Measurements from ENCODE around the gene NCOR2.

Gene NCOR2

GRCh38 chr12:124566997-124567672 lies at the start of gene NCOR2:
TSS of gene NCOR2 (minus strand) at chr12:124567612. CDS start at chr12:124495251, 72,361 bp downstream.
- peak; percentile 37 for DNase-seq (ENCODE audit: extremely low spot score)
- ChIA-PET POLR2A (interaction anchor here (1.1 kb wide), 1 partner anchor 48 kb away, joined by 3 read pairs; no protein-coding TSS in a partner anchor), CTCF (no interaction called here)

GRCh38 chr12:124616394-124617221 lies 49.2 kb upstream of the NCOR2 start:
- POLR2A ChIA-PET = no interaction called here

More at GRCh38 chr12:124566997-124567672, at the start of gene NCOR2:
- TF ChIP-seq BHLHE40 (IDR thresholded peaks at IDR 0.05; ENCODE audit: borderline replicate concordance) = no peak
- 0 out of 2 replicates have a peak, but pooled peaks have one; percentile 16 for TF ChIP-seq ARNT (IDR thresholded peaks at IDR 0.05)

DNA sequence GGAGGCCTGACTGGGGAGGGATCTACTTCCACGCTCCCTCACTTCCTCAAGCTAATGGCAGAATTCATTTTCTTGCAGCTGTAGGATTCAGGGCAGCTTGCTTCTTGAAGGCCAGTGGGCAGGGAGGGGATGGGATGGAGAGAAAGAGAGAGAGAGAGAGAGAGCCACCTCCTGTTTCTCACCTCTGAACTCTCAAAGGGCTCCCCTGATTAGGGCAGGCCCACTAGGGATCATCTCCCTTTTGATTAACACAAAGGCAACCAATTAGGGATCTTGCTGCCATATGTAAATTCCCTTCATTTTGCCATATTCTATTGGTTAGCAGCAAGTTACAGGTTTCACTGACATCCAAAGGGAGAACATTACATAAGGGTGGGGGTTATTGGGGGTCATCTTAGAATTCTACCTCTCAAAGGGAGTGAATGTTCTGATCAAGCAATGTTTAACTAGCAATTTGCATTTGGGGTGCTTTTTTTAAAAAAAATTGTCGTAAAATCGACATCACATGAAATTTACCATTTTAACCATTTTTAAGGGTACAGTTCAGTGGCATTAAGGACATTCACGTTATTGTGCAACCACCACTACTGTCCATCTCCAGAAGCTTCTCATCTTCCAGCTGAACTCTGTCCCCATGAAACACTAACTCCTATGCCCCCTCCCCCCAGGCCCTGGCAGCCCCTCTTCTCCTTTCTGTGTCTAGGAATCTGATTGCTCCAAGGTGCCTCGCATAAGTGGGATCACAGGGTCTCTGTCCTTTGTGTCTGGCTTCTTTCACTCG lies 47.3 kb upstream of the NCOR2 start:
- ChIA-PET POLR2A (no interaction called here), CTCF (interaction anchor here (0.7 kb wide), 1 partner anchor 13 kb away, joined by 3 read pairs; no protein-coding TSS in a partner anchor)
- no peak for DNase-seq (ENCODE audit: extremely low spot score)
- TF ChIP-seq TARDBP (IDR thresholded peaks at IDR 0.05) = no peak
- no peak for TF ChIP-seq ELF4 (IDR thresholded peaks at IDR 0.05)
- TF ChIP-seq L3MBTL2 (conservative IDR thresholded peaks at IDR 0.05) = no peak
- TF ChIP-seq FOXA1 (IDR thresholded peaks at IDR 0.05) = no peak
- no peak for TF ChIP-seq SP1 (IDR thresholded peaks at IDR 0.05)
- TF ChIP-seq HDGF (IDR thresholded peaks at IDR 0.05; ENCODE audit: borderline replicate concordance) = no peak
- TF ChIP-seq BHLHE40 (IDR thresholded peaks at IDR 0.05; ENCODE audit: borderline replicate concordance) = no peak
- TF ChIP-seq SUZ12 (IDR thresholded peaks at IDR 0.05) = no peak
- no peak for TF ChIP-seq LEF1 (IDR thresholded peaks at IDR 0.05; ENCODE audit: borderline replicate concordance)
- no peak for TF ChIP-seq PKNOX1 (IDR thresholded peaks at IDR 0.05)
- TF ChIP-seq CTBP1 (IDR thresholded peaks at IDR 0.05; ENCODE audit: borderline replicate concordance) = no peak
- TF ChIP-seq ARNT (IDR thresholded peaks at IDR 0.05) = no peak
- TF ChIP-seq ZNF384 (IDR thresholded peaks at IDR 0.05) = no peak
- no peak for TF ChIP-seq NFRKB (IDR thresholded peaks at IDR 0.05)
- TF ChIP-seq FOXK2 (IDR thresholded peaks at IDR 0.05) = no peak

More at GRCh38 chr12:124616394-124617221, 49.2 kb upstream of the NCOR2 start:
- TF ChIP-seq HDGF (IDR thresholded peaks at IDR 0.05; ENCODE audit: borderline replicate concordance) (no peak), ELF4 (IDR thresholded peaks at IDR 0.05) (no peak), L3MBTL2 (conservative IDR thresholded peaks at IDR 0.05) (no peak), FOXK2 (IDR thresholded peaks at IDR 0.05) (no peak), NFRKB (IDR thresholded peaks at IDR 0.05) (no peak), FOXA1 (IDR thresholded peaks at IDR 0.05) (no peak)
- CTCF ChIA-PET = no interaction called here
- no peak for DNase-seq (ENCODE audit: extremely low spot score)

DNA sequence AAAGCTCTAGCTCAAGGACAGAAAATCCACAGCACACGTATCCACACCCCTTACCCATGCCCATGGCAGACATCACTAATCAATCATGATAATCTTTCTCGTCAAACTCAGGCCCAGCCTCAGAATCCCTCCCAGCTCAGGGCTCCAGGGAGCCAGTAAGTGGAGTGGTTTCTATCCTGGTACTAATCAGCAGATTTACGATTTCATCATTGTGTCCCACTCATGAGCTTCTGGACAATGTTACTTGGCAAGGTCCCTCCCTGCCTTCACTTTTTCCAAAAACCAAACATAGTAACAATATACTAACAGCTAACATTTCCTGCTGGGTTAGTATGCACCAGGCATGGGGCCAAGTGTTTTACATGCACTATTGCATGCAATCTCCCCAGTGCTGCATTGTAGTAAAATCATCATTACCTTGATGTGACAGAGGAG lies 45.8 kb upstream of the NCOR2 start:
- no peak for DNase-seq (ENCODE audit: extremely low spot score)
- no peak for TF ChIP-seq ELF4 (IDR thresholded peaks at IDR 0.05)
- no peak for TF ChIP-seq ARNT (IDR thresholded peaks at IDR 0.05)
- TF ChIP-seq LEF1 (IDR thresholded peaks at IDR 0.05; ENCODE audit: borderline replicate concordance) = no peak
- no peak for TF ChIP-seq SP1 (IDR thresholded peaks at IDR 0.05)
- TF ChIP-seq PKNOX1 (IDR thresholded peaks at IDR 0.05) = no peak
- no peak for TF ChIP-seq NFRKB (IDR thresholded peaks at IDR 0.05)
- no peak for TF ChIP-seq FOXA1 (IDR thresholded peaks at IDR 0.05)
- CTCF ChIA-PET = no interaction called here
- POLR2A ChIA-PET = no interaction called here

DNA sequence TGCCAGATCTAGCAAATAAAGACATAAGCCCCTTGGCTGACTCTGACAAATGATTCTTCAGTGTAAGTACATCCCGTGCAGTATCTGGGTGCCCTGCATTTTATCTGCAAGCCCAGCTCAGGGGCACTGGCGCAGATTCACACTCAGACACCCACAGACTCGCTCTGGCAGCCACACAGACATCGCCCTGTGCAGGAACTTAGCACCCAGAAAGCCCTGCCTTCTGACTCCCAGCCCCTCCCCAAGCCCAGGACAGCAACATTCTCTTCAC lies 44.9 kb upstream of the NCOR2 start:
- POLR2A ChIA-PET = no interaction called here
- no peak for DNase-seq (ENCODE audit: extremely low spot score)
- CTCF ChIA-PET = no interaction called here
- TF ChIP-seq LEF1 (IDR thresholded peaks at IDR 0.05; ENCODE audit: borderline replicate concordance) (no peak), SP1 (IDR thresholded peaks at IDR 0.05) (no peak), FOXM1 (IDR thresholded peaks at IDR 0.05; ENCODE audit: borderline replicate concordance) (no peak), ARNT (IDR thresholded peaks at IDR 0.05) (no peak), CTBP1 (IDR thresholded peaks at IDR 0.05; ENCODE audit: borderline replicate concordance) (no peak), ZNF384 (IDR thresholded peaks at IDR 0.05) (no peak), ELF4 (IDR thresholded peaks at IDR 0.05) (no peak), L3MBTL2 (conservative IDR thresholded peaks at IDR 0.05) (no peak), PKNOX1 (IDR thresholded peaks at IDR 0.05) (no peak), NFRKB (IDR thresholded peaks at IDR 0.05) (no peak), SUZ12 (IDR thresholded peaks at IDR 0.05) (no peak), FOXA1 (IDR thresholded peaks at IDR 0.05) (no peak), FOXK2 (IDR thresholded peaks at IDR 0.05) (no peak), TARDBP (IDR thresholded peaks at IDR 0.05) (no peak), BHLHE40 (IDR thresholded peaks at IDR 0.05; ENCODE audit: borderline replicate concordance) (no peak), HDGF (IDR thresholded peaks at IDR 0.05; ENCODE audit: borderline replicate concordance) (no peak)
